Erythroblast (primary cell): ENCODE data around the gene LIMD2.

Source experiments
- GATA1 ChIP-seq: IDR thresholded peaks from 2 replicates; pipeline ENCODE4 v1.6.1; 2011; ENCODE audit warnings: low read depth, mild to moderate bottlenecking, control low read depth, low read length, moderate library complexity
- POLR2A ChIP-seq: IDR thresholded peaks from 2 replicates; pipeline ENCODE4 v1.6.1; 2011; ENCODE audit warnings: mild to moderate bottlenecking, low read length

DNA sequence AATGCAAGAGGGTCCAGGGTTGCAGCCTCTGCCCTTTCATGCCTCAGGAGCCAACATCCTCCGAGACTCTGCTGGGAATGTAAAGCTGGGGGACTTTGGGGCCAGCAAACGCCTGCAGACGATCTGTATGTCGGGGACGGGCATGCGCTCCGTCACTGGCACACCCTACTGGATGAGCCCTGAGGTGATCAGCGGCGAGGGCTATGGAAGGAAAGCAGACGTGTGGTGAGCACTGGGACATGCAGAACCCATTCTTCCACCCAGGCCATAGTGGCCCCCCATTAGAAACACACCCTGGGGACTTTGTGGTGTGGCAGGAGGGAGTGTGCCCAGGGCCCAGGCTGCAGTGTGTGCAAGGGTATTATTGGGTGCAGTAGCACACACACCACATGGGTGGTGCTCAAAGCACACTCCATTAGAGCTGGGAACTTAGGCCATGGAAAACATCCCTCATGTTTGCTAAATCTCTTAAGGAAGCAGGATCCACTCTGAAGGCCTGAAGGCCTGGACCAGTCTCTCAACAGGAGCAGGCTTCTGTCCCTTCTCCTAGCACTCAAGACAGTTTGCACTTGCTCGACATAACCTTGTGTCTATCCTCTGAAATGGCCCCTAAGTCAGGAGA is 7.6 kb downstream of the LIMD2 start:
- TF ChIP-seq POLR2A (no peak), GATA1 (no peak)
